Breast epithelium (tissue), 4 donors: ENCODE results near the gene WDR44. TPM values are rescaled to one million over a fixed set of nuclear protein-coding genes. Genes with fewer than 3 reads are reported as not detected.

Experiments used
- DNase-seq, 2 donors: peaks; one replicate each; pipeline ENCODE4 v3.0.0-alpha.2; 2019; ENCODE audit warnings: low spot score in 2 of 2
- H3K27ac ChIP-seq, 2 donors: fragments of 200-600 bp; sonication (generic) in 1 of 2; one replicate each; pipeline ENCODE4 v1.5.1; 2016 to 2019; ENCODE audit warnings: mild to moderate bottlenecking in 1 of 2
- H3K27me3 ChIP-seq, 2 donors: fragments of 200-600 bp; sonication (generic) in 1 of 2; one replicate each; pipeline versions ENCODE4 v1.5.1 to v1.6.0; 2017 to 2019; ENCODE audit warnings: control low read depth in 1 of 2, mild to moderate bottlenecking in 1 of 2
- H3K36me3 ChIP-seq: fragments of 200-600 bp; one replicate; pipeline ENCODE4 v1.5.1; 2019
- H3K4me1 ChIP-seq, 2 donors: fragments of 200-600 bp; sonication (generic); one replicate each; pipeline ENCODE4 v1.5.1; 2016 to 2019; ENCODE audit warnings: control low read depth in 1 of 2
- H3K4me3 ChIP-seq, 3 donors: fragments of 200-600 bp; sonication (generic); 1 replicate in 2 of 3; 2 replicates in 1 of 3; pipeline ENCODE4 v1.5.1; 2016 to 2019; ENCODE audit warnings: mild to moderate bottlenecking in 3 of 3, moderate library complexity in 2 of 3
- H3K9me3 ChIP-seq, 2 donors: fragments of 200-600 bp; sonication (generic) in 1 of 2; one replicate each; pipeline ENCODE4 v1.5.1; 2016 to 2019; ENCODE audit warnings: control low read depth in 1 of 2
- POLR2A ChIP-seq: fragments of 450-650 bp; IDR thresholded peaks from one replicate; pipeline ENCODE4 v1.6.1; 2016; ENCODE audit warnings: antibody characterized with exemption, mild to moderate bottlenecking, moderate library complexity
- POLR2AphosphoS5 ChIP-seq, 3 donors: sonication (generic); formaldehyde crosslinking; IDR thresholded peaks; one replicate each; pipeline ENCODE4 v1.6.1; 2017; ENCODE audit warnings: antibody characterized with exemption in 3 of 3
- intact Hi-C: fragments of 100-400 bp; cut with DNase I; formaldehyde crosslinking; loops from one replicate; pipeline ENCODE4 v1.15.1; 2023; ENCODE audit warnings: low total_unique reads
- total RNA-seq, 3 donors: library from RNA; depleted of rRNA; stranded (reverse); fragments of >200 nt; gene quantifications; one replicate each; pipeline ENCODE4 v1.1.0, GENCODE V29; 2016
- TF ChIP-seq, protein P1 (sequence below), 3 donors: fragments of 450-650 bp; IDR thresholded peaks; one replicate each; pipeline ENCODE4 v1.5.1; 2016 to 2017; ENCODE audit warnings: antibody characterized with exemption in 3 of 3, mild to moderate bottlenecking in 3 of 3, moderate library complexity in 3 of 3

Gene WDR44
- total RNA-seq, 3 donors from 2014 or later, result 16.8 to 23.7 (median 19.3) TPM

GRCh38 chrX:118420462-118420861, 74.6 kb downstream of the WDR44 start:
- Histone ChIP-seq H3K9me3 (no peaks in the 10 kb centered on the region), H3K4me3 (peak overlapping the region in 1 of 3 donors; percentile 2), H3K4me1 (no peaks in the 10 kb centered on the region)

GRCh38 chrX:118423558-118423957, 77.7 kb downstream of the WDR44 start:
- Histone ChIP-seq H3K4me3 (no peak overlapping the region), H3K27me3 (no peaks in the 10 kb centered on the region), H3K27ac (no peak overlapping the region), H3K9me3 (no peaks in the 10 kb centered on the region), H3K36me3 (no peaks in the 10 kb centered on the region), H3K4me1 (no peaks in the 10 kb centered on the region)
- TF ChIP-seq POLR2AphosphoS5 (IDR thresholded peaks at IDR 0.05) (no peak), POLR2A (no peak)
- TF ChIP-seq, protein P1, sequence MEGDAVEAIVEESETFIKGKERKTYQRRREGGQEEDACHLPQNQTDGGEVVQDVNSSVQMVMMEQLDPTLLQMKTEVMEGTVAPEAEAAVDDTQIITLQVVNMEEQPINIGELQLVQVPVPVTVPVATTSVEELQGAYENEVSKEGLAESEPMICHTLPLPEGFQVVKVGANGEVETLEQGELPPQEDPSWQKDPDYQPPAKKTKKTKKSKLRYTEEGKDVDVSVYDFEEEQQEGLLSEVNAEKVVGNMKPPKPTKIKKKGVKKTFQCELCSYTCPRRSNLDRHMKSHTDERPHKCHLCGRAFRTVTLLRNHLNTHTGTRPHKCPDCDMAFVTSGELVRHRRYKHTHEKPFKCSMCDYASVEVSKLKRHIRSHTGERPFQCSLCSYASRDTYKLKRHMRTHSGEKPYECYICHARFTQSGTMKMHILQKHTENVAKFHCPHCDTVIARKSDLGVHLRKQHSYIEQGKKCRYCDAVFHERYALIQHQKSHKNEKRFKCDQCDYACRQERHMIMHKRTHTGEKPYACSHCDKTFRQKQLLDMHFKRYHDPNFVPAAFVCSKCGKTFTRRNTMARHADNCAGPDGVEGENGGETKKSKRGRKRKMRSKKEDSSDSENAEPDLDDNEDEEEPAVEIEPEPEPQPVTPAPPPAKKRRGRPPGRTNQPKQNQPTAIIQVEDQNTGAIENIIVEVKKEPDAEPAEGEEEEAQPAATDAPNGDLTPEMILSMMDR (IDR thresholded peaks at IDR 0.05), result no peak
- no peak for DNase-seq
- intact Hi-C loops, result no loop called here

More at GRCh38 chrX:118420462-118420861, 74.6 kb downstream of the WDR44 start:
- no peak for DNase-seq
- TF ChIP-seq, protein P1 (IDR thresholded peaks at IDR 0.05), result no peak
- TF ChIP-seq POLR2AphosphoS5 (IDR thresholded peaks at IDR 0.05), result no peak
- no peak for TF ChIP-seq POLR2A
- intact Hi-C loops, result no loop called here
- Histone ChIP-seq H3K27me3 (no peaks in the 10 kb centered on the region), H3K27ac (peak overlapping the region in 1 of 2 donors; percentile 66), H3K36me3 (no peaks in the 10 kb centered on the region)

- H3K27me3 ChIP-seq, result no peaks in the 10 kb centered on the region
- no peak overlapping the region for H3K27ac ChIP-seq
- DNase-seq, result no peak
- intact Hi-C loops, result no loop called here
- no peaks in the 10 kb centered on the region for H3K9me3 ChIP-seq
- no peak overlapping the region for H3K4me3 ChIP-seq
- H3K4me1 ChIP-seq, result no peaks in the 10 kb centered on the region
- H3K36me3 ChIP-seq, result no peaks in the 10 kb centered on the region
- TF ChIP-seq, protein P1 (IDR thresholded peaks at IDR 0.05), result no peak
- TF ChIP-seq POLR2AphosphoS5 (IDR thresholded peaks at IDR 0.05) (no peak), POLR2A (no peak)
These were observed 86.9 kb downstream of the WDR44 start for GRCh38 chrX:118432799-118433198.

- Histone ChIP-seq H3K4me3 (no peak overlapping the region), H3K27ac (no peak overlapping the region), H3K4me1 (no peaks in the 10 kb centered on the region), H3K27me3 (no peaks in the 10 kb centered on the region), H3K9me3 (no peaks in the 10 kb centered on the region), H3K36me3 (no peaks in the 10 kb centered on the region)
- intact Hi-C loops, result no loop called here
- TF ChIP-seq POLR2A (no peak), POLR2AphosphoS5 (IDR thresholded peaks at IDR 0.05) (no peak)
- TF ChIP-seq, protein P1 (IDR thresholded peaks at IDR 0.05), result no peak
- no peak for DNase-seq
These were observed 91.4 kb downstream of the WDR44 start for GRCh38 chrX:118437283-118437682.

GRCh38 chrX:118448273-118448783, 102.4 kb downstream of the WDR44 start:
- Histone ChIP-seq H3K27ac (no peak overlapping the region), H3K4me3 (no peak overlapping the region), H3K36me3 (no peaks in the 10 kb centered on the region), H3K27me3 (peaks cover 0 to 3% of the 10 kb centered on the region in 2 donors), H3K9me3 (no peaks in the 10 kb centered on the region), H3K4me1 (no peaks in the 10 kb centered on the region)
- DNase-seq, result no peak
- intact Hi-C loops, result no loop called here
- TF ChIP-seq, protein P1 (IDR thresholded peaks at IDR 0.05), result no peak
- TF ChIP-seq POLR2AphosphoS5 (IDR thresholded peaks at IDR 0.05) (no peak), POLR2A (no peak)
